ENCODE measurements around the gene CRYL1.

DNA sequence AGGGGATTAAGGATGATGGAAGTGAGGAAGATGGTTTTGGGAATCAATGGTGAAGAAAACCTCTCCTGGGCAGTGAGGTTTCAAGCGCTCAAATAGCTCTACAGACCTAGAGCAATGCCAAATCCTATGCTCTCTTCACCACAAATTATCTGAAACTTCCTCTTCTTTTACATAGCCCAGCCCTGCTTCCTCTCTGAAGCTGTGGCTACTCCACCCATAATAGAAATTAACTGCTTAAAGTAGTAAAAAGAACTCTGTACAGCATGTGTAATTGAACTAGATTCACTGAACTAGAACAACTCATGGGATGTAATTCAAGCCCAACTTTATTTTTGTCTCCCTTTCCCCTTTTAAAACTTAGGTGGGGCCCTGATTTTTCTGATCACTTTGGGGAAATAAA lies 20.9 kb upstream of the CRYL1 start:
- TF ChIP-seq, protein P1, sequence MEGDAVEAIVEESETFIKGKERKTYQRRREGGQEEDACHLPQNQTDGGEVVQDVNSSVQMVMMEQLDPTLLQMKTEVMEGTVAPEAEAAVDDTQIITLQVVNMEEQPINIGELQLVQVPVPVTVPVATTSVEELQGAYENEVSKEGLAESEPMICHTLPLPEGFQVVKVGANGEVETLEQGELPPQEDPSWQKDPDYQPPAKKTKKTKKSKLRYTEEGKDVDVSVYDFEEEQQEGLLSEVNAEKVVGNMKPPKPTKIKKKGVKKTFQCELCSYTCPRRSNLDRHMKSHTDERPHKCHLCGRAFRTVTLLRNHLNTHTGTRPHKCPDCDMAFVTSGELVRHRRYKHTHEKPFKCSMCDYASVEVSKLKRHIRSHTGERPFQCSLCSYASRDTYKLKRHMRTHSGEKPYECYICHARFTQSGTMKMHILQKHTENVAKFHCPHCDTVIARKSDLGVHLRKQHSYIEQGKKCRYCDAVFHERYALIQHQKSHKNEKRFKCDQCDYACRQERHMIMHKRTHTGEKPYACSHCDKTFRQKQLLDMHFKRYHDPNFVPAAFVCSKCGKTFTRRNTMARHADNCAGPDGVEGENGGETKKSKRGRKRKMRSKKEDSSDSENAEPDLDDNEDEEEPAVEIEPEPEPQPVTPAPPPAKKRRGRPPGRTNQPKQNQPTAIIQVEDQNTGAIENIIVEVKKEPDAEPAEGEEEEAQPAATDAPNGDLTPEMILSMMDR (IDR thresholded peaks at IDR 0.05): no peak
- TF ChIP-seq TCF12 (IDR thresholded peaks at IDR 0.05) (no peak), RFX5 (IDR thresholded peaks at IDR 0.05; ENCODE audit: low read length) (no peak), POLR2AphosphoS5 (IDR thresholded peaks at IDR 0.05; ENCODE audit: low read depth, low read length) (no peak), GATA2 (CRISPR knock-in tag; IDR thresholded peaks at IDR 0.05) (no peak), EP300 (IDR thresholded peaks at IDR 0.05; ENCODE audit: borderline replicate concordance in 1 of 2, low read depth in 1 of 2, low read length in 1 of 2) (no peak), SIN3A (IDR thresholded peaks at IDR 0.05; ENCODE audit: borderline replicate concordance, low read depth, low read length) (no peak), EZH2phosphoT487 (IDR thresholded peaks at IDR 0.05; ENCODE audit: borderline replicate concordance, low read depth) (no peak), JUND (IDR thresholded peaks at IDR 0.05) (no peak), TAF1 (IDR thresholded peaks at IDR 0.05; ENCODE audit: borderline replicate concordance, low read depth, low read length) (no peak)
- TF ChIP-seq, protein P2, sequence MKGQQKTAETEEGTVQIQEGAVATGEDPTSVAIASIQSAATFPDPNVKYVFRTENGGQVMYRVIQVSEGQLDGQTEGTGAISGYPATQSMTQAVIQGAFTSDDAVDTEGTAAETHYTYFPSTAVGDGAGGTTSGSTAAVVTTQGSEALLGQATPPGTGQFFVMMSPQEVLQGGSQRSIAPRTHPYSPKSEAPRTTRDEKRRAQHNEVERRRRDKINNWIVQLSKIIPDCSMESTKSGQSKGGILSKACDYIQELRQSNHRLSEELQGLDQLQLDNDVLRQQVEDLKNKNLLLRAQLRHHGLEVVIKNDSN (IDR thresholded peaks at IDR 0.05; ENCODE audit: borderline replicate concordance, low read depth): no peak
- TF ChIP-seq, protein P3, sequence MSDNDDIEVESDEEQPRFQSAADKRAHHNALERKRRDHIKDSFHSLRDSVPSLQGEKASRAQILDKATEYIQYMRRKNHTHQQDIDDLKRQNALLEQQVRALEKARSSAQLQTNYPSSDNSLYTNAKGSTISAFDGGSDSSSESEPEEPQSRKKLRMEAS (IDR thresholded peaks at IDR 0.05; ENCODE audit: low read depth): no peak
- TF ChIP-seq, protein P4, sequence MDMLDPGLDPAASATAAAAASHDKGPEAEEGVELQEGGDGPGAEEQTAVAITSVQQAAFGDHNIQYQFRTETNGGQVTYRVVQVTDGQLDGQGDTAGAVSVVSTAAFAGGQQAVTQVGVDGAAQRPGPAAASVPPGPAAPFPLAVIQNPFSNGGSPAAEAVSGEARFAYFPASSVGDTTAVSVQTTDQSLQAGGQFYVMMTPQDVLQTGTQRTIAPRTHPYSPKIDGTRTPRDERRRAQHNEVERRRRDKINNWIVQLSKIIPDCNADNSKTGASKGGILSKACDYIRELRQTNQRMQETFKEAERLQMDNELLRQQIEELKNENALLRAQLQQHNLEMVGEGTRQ (IDR thresholded peaks at IDR 0.05; ENCODE audit: borderline replicate concordance, low read depth, low read length): no peak

Measured in SK-N-SH (cell line).